ENCODE measurements around the gene ABHD5.

Gene ABHD5

DNA sequence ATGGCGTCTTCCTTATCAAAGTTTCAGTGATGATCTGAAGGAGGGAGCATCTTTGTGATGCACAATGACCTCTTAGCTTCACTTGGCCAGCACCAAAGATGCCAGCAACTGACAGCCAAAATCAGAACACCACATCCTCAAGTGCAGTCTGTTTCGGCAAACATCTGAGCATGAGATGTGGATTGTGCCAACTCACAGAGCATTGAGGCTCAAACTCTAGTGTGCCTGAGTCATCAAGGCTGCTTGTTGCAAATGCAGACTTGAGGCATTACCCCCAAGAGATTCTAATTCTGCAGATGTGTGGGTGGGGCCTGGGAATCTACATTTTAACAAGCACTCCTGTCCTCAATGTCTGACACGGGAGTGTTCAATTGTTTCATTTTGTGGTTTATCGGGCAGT is 35.8 kb downstream of the ABHD5 start:
- FAIRE-seq, result no peak

DNA sequence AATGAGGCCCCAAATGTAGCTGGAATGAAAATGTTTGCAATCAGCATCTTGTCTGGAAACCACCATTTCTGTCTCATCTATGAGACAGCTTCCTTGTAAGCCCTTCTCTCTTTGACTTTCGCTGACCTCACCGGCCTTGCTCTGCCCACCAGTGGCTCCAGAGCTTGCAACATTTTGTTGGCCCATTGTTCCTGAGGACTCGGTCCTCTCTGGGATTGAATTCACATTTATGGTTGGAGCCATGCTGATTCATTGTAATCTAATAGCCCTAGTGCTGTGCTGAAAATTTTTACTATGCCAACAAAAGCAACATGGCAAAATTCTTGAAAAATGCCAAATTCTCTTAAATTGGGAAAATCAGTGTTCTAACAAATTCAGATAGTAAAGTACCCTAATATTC is 37.2 kb downstream of the ABHD5 start:
- FAIRE-seq, result no peak

DNA sequence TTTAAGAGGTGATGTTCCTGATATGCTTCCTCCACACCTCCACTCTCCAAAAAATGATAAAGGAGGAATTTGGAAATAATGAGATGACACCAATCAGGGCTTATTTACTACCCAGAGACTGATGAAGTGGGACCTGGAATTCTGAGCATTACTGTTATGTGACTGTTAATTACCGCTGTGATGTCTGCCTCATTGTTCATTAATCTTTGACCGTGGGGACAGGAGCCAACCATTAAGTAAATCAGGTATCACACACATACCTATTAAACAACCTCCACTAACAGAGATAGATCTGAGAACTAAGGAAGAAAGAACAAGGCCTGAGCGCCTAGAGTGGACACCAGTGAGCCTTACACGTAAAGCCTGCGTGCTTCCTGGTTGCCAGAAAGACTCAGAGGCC is 37.7 kb downstream of the ABHD5 start:
- no peak for FAIRE-seq

DNA sequence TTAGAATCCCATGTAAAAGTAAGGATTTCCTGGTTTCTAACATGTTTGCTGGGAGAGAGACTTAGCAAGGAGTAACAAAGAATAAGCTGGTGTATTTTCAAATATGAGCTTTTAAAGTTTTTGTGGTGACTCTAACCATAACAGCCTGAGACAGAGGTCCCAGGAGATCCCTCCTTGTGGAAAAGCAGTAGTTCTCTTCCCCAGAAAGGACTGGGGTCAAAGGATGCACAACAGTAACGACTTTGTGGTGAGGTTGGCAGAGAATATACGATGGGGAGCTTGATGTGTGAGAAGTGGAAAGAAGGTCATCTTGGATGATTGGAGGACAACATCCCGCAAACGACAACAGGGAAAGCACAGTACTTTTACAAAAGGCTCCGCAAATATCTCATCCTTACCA is 38.2 kb downstream of the ABHD5 start:
- FAIRE-seq, result no peak

DNA sequence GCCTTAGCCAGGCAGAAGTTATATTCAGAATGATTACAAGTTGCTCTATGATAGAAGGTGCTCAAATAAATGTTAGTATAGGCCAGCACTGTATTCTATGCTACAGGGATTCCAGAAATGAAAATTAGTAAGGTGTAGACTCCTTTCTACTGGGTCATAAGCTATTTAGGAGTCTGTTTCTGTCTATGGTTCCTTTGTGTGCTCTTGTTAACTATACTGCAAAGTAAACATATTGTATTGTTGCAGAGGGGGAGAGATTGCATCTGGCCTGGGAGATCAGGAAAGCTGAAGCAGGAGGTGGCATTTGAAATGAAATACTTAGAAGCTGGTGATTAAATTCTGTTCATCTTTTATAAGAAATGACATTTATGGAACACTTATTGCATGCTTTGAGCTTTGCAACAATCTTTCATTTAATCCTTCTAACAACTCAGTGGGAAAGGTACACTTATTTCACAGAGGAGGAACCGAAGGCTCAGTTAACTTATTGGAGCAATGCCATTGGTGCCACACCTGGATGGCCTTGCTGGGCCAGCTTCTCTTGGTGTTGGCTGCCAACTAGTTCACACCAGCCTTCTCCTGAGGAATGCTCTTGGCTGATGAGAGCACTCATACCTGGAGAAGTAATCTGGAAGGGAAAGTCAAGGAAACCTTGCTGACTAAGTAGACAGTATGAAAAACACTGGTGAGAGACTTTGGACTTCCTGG is 39.1 kb downstream of the ABHD5 start:
- FAIRE-seq, result no peak

DNA sequence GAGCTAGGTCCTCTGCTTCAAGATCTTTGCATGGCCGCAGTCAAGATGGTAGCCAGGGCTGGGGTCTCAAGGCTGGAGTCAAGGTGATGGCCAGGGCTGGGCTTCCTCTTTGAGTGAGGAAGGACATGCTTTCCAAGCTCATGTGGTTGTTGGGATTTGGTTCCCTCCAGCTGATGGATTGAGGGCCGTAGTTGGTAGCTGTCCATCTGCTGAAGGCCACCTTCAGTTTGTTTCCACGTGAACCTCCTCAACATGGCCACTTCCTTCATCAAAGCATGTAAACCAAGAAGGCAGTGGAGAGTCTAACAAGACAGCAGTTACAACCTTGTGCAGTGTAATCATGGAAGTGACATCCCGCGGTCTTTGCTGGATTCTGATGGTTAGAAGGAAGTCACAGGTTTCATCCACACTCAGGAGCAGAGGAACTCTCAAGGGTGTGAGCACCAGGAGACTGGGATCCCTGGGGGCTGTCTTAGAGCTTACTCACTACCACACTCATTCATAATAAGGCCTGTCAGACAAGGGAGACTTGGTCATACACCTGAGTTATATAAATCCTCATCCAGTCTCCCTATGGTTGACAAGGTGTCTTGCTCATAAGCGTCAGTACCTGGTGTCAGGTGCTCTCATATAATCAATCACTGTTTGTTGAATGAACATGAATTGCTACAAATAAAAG is 42.1 kb downstream of the ABHD5 start:
- no peak for FAIRE-seq

DNA sequence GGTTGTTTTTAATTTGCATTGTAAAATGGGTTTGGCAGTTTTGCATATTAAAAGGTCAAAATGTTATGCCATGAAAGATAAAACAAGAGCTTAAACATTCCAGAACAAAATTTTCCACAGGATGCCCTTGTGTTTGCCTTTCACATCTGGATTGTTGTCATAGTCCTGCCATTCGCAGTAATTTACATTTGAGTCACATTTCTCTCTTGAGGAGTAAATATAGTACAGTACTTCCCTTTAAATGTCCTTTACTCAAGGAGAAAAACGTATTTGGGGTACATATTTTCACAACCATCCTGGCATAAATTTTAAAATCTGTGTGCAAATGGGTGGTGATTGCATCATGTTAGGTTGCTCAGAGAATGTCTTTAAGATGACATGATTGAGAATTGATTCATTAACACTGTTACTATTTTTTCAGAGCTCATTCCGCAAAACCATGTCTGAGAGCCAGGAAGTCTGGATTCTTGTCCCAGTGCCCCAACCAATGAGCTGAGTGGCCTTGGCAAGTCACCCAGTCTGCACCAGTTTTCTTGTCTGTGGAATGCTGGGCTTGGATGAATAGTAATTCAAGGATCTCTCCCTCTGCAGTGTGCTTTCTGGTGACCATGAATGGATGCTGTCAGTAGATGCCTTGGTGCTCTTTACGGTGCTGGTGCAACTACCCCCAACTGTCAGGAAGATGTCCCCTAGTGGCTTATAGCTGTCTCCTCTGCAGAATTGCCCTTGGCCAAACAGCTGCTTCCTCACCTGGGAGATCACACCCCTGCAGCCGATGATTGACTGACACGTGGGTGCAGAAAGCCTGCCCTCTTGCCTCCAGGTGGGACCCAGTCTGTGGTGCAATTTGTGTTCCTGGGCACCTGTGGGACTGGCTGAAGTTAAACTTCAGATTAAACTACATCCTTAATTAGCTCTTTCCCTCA is 43.0 kb downstream of the ABHD5 start:
- no peak for FAIRE-seq

DNA sequence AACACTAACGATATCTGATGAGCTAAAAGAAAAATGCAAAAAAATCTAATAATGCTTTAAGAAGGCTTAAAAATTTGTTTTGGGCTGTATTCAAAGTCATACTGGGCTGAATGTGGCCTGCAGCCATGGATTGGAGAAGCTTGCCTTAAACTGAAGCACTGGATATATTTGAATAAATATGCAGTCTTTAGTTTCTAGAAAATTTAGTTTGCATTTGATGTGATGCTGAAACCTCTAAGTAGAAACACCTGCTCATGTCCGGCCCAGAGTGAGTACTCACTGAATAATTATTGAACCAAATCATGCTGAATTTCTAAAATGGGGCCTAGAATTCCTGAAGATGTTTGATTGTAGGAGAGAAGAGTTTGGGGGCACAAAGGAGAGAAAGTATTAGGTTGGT is 43.9 kb downstream of the ABHD5 start:
- no peak for FAIRE-seq

DNA sequence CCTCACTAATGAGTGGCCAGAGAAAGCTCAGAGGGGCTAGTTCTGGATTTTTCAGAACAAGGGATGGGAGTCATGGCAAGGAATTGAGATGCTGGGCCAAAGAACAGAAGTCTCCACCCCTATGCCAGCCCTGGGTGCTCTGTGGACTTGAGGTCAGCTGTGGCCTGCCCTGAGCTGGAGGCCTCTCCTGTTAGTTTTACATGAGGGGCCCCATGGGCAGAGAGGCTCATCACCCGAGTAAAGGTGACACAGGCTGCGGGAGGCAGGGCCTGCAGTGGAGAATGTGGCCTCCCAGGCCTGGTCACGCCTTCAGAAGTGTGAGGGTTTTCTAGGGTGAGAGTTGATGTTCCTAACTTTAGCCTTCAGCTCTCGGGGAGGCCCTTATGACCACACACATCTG is 44.9 kb downstream of the ABHD5 start:
- no peak for FAIRE-seq

DNA sequence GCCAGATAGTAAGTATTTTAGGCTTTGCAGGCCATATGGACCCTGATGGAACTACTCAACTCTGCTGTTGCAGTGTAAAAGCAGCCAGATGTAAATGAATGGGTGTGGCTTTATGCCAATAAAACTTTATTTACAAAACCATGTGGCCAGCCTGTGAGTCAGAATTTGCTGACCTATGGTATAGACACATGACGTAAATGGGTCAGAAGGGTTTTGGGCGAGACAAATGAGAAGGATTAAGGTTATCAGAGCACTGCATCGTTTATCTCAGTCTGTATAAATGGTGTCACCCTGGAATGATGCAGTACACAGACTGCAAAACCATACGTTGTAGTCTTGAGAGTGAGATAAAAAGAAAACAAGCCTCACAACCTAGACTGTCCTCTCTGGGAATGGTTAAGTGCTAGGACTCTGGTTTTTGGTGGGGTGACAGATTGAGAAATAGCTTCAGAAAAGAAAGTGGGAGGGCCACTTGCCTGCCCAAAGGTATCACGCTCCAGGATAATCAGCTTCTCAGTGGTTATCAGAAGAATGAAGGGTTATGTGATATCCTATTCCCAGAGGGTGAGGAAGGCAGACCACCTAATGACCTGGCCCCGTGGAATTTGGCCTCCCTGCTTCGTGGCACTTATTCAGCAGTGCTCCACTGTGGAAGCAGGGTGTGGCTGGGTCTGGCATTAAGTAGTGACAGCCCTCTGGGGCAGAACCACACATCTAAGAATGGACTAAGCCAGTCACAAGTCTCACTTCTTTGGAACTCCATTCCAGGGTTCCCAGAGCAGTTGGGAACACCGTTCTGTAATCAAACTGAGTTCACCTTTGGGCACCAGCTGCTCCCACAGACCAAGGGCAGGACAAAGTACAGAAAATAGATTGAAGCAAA is 46.1 kb downstream of the ABHD5 start:
- no peak for FAIRE-seq

DNA sequence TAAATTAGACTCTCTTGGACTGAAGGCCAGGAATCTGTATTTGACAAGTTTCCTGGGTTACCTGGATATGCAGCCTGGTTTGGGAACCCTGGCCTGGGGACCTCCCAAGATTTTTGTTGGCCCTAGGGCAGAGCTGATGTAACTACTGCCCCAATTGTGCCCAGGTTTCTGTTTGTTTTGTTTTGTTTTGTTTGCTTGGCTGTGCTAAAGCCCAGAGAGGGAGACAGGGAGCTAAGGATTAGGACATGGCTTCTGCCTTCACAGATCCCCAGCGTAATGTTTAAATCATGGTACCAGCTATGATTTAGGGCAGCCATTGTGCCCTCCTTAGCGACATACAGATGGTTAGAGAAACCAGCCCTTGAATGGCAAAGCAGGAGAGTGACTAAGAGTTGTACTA is 47.6 kb downstream of the ABHD5 start:
- FAIRE-seq, result no peak

DNA sequence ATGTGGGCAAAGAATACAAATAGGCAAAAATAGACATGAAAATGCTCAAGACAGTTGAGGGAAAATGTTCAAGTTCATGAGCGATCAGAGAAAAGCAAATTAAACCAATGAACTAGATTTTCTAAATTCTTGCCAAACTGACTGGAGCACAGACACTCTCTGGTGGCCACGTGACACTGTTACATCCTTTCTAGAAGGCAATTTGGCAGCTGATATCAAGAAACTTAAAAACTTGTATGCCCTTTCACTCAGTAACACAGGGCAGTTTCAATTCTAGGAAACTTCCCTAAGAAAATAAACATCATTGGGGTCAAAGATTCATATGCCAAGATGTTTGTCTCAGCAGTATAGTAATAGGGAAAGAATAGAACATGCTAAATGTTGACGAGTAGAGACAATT is 52.2 kb downstream of the ABHD5 start:
- no peak for FAIRE-seq

DNA sequence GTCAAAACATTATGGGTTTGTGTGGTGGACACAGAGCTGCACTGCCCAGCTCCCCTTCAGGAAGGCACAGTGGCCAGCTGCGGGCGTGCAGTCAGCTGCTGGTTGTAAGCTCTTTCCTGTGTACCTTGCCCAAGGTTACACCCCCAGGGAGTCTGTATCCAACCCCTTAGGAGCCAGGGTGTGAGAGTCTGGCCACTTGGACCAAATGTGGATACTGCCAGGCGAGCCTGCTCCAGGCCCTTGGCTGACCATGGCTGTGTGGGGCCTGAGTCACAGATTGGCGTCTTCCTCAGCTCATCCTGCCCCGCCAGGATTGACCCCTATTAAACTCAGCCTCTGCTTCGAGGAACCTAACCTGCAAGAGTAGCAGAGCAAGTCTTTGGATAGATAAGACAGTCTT is 56.9 kb downstream of the ABHD5 start:
- FAIRE-seq, result no peak

DNA sequence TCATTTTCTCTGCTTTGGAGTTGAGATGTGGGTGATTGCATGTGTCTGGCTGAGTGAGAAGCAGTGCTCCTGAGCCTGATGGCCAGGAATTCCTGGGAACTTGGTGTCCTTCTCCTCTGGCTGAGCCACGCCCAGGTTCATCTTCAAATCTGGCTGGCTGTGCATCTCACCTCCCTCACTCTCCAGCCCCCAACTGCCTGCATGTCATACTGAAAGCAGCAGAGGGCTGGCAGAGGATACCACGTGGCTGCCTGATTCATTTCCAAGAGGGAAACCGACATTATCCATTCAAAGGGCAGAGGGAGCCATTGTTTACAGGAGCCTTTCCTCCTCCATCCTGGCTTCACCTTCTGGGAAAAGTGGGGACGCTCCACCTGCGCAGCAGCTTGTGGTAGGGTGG is 57.4 kb downstream of the ABHD5 start:
- no peak for FAIRE-seq

DNA sequence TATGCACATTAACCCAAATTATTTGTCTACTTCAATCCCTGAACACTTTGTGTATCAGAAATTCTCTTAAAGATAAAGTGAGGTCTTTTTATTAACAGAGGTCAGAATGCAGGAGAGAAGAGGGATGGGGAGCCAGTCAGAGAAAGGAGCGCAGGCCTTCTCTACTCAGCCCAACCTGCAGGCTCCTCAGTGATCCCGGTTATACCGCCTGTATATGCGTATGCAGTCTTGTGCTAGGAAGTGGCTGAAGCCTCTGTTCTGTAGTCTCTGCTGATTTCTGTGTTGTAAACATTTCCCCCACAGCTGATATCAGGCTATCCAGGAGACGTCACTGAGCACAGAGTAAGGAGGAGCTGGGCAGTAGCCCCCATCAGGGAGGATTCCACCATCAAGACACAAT is 57.9 kb downstream of the ABHD5 start:
- no peak for FAIRE-seq

DNA sequence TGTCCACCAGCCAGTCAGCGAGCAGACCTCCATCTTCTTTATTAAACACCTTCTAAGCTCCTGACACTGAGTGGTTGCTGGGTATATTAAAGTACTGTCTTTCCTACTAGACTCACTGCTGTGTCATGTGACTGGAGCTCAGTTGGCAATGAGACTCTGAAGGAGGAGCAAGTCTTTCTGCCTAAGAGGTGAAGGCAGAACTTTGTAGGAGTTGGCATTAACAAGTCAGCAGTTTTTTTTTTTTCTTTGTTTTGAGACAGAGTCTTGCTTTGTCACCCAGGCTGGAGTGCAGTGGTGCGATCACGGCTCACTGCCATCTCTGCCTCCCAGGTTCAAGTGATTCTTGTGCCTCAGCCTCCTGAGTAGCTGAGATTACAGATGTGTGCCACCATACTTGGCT is 62.2 kb downstream of the ABHD5 start:
- no peak for FAIRE-seq

DNA sequence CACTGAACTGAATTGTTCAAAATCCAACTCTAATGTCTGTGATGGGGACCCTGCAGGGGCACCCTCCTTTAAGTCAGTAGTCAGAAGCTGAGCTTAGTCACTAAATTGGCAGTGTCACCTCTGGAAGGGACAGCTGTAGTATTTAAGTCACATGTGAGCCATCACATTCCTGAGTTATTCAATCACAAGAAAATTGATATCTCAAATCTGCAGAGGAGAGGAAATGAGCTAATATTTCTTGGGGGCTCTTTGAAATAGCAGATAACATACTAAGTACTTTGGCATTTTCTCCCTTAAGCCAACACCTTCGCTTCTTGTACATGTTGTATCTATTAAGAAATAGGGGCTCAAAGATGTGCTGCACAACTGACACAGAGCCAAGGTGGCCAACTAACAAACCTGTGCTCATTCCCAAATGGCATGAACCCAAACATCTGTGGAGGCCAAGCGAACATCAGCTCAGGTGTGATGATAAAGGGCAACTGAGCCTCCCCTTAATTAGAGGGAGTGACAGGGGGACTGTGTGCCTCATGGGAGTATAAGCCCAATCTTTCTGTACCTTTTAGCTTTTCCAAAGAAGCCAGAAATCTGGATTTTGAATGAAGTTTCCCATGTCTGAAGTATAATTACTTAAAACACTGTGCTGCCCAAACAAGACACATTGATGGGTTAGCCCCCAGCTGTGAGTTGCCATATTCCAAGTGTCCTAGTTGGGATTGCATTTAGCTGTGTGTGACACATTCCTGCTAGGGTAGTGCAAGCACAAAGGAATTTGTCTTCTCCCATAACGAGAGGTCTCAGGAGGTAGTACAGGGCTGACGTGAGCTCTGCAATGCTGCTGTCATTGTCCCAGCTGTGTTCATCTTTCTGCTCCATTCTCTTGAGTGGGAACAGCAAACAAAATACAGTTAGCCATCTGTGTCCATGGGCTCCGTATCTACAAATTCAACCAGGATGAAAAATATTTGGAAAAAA is 63.3 kb downstream of the ABHD5 start:
- no peak for FAIRE-seq

DNA sequence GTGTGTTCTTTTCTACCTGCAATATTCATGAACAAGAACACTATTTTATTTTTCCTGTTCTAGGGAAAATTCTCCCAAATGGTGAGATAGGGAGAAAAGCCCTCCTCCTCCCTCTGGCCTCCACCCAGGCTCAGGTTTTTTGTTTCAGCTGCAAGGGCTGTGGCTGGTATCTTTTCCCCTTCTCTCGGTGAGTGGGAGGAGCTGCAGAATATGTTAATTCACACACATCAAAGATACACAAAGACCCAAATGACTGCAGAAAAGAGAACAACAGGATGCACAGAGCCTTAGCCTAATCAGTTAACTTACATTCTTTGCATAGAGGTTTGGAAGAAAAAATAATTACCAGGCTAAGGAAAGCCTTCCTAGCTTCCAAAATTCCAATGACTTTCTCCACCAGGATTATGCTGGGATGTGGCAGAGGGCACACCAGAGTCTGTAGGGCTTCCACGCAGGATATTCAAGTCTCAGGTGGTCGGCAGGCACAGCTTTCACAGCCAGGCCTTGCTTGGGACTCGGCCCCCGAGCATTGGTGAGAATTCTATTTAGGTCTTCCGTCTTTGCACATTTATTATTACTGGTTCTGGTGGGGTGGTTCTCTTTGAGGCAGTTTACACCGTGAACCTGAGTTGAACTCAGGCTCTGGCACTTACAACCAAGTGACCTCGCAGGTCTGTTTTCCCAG is 64.9 kb downstream of the ABHD5 start:
- FAIRE-seq, result no peak

DNA sequence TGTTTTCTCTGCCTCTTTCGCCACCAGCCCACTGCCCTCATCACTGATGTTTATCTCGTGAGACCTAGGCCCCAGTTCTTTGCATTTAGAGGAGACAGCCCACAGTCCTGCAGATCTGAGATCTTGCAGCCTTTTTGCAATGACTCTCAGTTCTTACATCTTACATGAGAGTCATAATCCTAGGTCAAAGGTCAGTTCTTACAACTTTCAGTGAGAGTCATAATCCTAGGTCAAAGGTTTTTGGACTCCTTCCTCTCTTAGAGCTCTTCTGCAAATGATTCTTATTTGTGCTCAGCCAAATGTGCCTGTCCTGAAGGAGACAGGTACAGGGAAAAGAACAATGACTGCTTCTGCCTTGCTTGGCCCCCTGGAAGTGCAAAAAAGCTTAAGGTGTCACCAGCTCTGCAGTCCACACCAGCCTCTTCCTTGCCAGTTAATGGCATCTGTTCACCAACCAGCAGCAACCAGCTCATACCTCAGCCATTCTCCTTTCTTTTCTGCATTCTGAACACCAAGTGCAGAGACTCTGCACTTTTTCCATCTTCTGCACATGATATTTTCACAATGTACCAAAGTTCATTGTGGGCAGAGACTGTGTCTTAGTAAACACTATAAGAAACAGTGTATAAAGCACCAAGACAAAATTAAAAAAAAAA is 67.1 kb downstream of the ABHD5 start:
- FAIRE-seq, result no peak

DNA sequence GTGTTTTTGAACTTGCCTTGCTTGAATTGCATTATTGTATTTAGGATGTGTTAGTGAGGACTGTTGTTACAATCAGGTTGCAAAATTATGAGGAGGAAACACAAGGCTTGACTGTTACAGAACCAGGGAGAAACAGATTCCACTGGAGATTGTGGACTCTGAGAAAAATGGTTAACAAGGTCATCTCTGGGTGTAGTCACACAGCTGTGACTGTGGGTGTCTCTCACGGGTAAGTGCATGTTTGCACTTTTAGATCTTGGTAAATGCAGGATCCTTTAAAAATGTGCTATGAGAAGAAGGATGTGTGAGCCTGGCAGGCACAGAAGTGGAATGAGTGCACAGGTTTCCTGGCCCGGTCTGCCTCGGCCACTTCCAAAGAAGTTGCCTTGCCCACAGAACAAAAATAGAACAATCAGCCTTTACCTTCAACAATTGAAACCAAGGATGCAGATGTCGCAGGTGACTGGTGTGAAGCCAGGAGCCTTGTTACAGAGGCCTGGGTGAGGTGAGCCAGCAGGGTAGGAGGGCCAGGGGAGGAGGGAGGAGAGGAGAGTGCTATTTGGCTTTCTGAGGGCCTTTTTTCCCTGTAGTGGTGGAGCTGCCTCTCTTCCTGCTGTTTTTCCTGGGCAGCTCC is 68.0 kb downstream of the ABHD5 start:
- FAIRE-seq, result no peak

All from TTC549 (cell line).